HG02852 (cell line): ENCODE measurements around the gene EPB41L1.

Source experiments
- ATAC-seq: cut with Tn5 transposase; IDR thresholded peaks from one replicate; pipeline ENCODE4 v1.9.1; 2021; ENCODE audit warnings: mild to moderate bottlenecking, moderate library complexity; ENCODE audit not compliant: unreplicated experiment

EPB41L1 gene

GRCh38 chr20:36184816-36185776, 30.6 kb downstream of the EPB41L1 start:
- no peak for ATAC-seq

DNA sequence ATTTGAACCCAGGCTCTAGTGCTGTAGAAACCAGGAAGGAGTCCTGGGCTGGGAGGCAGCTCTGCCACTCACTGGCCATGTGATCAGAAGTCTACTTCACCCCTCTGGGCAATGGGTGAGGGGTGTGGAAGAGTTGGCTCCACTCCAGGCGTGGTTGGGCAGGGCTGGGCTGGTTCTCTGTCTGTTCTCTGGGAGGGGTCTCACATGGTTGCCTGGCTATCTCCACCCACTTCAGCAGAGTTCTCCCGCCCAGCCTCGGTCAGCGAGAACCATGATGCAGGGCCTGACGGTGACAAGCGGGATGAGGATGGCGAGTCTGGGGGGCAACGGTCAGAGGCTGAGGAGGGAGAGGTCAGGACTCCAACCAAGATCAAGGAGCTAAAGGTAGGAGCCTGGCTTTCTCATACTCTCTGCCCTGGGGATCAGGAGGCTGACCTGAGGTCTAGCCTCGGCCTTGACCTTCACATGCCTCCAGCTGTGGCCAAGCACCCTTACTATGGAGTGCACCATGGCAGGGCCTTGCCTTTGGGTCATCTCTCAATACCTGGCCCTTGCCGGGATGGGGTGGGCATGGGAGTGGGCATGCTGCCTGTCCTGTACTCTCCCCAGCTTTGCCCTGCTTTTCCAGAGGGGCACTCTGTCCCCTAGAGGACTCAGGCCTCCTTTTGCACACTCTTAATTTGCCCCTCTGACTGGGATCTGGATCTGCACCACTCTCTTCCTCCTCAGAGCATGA, 39.6 kb downstream of the EPB41L1 start:
- no peak for ATAC-seq

DNA sequence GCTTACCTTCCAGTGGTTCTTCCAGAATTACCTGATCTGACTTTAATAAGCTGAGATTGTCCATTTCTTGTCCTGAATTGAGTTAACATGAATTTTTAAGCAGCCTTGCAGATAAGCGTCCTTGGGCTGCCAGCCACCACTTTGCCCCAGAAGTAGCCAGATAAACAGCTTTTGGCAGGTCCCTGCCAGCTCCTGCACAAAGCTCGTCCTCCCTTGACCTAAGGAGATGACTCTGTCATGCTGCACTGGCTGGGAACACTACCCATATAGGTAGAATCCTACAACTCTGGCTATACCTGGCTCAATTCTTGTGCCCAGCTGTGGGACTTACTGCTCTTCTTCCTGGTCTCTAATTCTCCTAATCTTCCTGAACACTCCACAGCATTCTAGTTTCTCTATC, 42.1 kb downstream of the EPB41L1 start:
- ATAC-seq: no peak

GRCh38 chr20:36197271-36197670, 42.7 kb downstream of the EPB41L1 start:
- ATAC-seq: no peak

DNA sequence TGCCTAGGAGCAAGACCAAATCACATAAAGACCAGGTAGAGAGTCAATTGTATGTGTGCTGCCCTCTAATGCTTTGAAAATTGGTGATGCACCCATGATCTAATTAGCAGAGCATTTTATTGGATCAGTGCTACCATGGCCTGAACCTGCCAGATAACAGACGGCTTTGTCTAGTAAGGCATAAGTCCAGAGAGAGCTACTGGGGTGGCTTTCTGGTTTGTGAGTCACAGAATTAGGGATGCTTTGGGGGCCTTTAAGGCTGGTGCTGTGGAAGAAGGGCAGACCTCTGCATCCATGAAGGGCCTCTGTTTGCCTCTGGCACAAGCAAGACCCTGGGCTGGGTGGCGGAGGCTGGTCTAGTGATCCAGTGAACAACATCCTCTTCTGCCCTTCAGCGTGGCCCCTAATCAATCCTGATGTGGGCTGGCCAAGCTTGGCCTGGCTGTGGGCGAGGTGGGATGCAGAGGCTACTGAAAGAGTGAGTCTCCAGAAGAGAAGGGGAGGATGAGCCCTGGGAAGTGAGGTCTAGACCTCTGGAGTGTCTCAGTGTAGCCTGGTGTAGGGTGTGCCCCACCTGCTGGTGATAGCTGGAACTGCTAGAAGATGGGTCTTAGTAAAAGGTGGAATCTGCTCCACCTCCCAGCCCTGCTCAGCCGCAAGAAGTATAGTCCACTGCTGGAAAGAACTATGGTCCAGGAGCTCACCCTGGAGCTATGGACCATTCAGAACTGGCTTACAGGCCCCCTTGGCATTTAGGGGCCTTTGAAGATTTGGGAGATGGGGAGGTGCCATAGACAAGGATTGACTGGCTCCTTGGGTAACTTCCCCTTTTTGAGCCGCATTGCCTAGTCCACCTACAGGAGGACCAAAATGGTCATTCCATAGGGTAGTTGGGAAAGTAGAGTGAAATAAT, 45.1 kb downstream of the EPB41L1 start:
- ATAC-seq: no peak

GRCh38 chr20:36200451-36200850, 45.9 kb downstream of the EPB41L1 start:
- no peak for ATAC-seq

GRCh38 chr20:36201198-36201597, 46.7 kb downstream of the EPB41L1 start:
- no peak for ATAC-seq

DNA sequence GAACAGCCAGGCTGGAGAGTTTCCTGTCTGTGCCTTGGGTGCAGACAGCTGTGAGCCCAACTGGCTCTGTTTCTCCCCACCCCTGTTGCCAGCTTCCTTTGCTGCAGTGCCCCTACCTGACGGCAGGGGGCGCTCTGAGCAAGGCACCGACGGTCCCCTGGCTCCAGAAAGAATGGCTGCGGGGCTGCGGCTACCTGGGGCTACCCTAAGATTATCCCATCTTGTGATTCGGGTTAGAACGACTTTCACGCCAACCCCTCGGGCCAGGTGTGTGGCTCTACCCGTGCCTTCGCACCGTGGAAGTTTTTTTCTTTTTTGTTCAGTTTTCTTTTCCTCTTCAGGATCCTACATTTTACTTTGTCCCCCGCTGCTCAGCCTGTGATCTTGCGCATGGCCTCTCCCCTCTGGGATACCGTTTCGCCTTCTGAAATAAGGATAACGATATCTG, 48.4 kb downstream of the EPB41L1 start:
- no peak for ATAC-seq

DNA sequence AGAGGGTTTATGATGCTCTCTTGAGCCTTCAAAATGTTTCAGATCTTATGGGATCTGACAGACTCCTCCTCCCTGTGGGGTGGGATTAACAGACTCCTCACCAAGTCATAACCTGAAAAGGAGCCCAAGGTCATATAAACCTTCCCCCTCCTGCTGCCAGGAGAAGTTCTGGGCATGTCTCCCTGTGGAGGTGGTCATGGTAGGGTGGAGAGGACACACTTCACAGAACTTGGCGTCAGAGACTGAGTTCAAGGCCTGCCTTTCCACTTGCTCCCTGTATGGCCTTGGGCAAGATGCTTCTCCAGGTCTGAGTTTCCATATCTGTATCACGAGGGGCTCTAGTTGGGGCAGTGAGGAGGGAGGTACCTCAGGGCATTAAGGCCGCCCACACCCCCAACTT, 49.3 kb downstream of the EPB41L1 start:
- ATAC-seq: no peak

DNA sequence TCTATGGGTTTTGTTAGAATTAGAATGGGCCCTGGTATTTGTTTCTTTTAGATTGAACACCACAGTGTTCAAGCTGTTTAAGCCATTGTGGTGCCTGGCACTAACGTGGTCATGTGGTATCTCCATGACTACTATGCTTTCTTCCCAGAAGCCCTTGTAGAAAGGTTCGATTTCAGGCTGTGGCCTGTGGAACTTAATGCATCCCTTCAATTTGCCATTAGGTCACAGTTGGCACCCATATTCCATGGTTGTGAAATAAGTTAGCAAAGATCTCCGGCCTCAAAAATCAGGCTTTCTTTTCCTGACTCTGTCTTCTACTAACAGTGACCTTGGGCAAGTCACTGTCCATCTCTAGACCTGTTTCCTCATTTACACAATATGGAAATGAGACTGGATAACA, 50.5 kb downstream of the EPB41L1 start:
- no peak for ATAC-seq

- no peak for ATAC-seq
Measured at GRCh38 chr20:36206068-36206467, 51.5 kb downstream of the EPB41L1 start.

DNA sequence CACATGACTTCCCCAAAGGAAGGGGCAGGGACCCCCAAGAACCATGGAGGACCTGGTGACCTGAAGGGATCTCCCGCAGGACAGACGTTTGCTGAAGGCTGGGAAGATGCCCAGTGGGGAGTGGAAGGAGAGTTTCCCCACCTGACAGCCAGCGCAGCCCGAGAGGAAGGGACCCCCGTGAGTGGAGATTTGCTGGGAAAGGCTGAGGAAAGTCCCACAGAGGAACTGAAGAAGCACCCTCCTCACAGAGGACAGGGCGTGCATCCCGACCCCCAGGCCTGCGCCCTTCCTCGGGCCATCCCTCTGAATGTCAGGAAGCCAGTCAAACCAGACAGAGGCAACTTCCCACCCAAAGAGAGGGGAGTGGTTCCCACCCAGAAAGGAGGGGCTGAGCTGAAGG, 52.1 kb downstream of the EPB41L1 start:
- no peak for ATAC-seq

DNA sequence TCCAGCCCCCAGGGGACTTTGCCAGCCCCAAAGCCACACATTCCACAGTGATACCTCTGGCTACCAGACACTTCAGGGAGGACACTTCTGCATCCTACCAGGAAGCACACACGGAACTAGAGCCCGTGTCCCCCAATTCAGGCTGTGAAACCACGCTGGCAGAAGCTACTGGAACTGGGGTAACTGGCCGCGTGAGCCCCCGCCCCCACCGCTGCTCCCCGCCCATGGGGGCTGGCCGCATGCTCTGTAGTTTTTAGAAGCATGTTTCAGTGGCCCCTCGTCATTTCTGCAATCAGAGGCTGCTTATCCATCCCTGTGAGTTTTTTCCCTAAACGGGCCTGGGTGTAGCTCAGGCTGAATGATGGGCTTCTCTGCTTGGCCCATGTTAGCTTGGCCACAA, 53.1 kb downstream of the EPB41L1 start:
- ATAC-seq: no peak

DNA sequence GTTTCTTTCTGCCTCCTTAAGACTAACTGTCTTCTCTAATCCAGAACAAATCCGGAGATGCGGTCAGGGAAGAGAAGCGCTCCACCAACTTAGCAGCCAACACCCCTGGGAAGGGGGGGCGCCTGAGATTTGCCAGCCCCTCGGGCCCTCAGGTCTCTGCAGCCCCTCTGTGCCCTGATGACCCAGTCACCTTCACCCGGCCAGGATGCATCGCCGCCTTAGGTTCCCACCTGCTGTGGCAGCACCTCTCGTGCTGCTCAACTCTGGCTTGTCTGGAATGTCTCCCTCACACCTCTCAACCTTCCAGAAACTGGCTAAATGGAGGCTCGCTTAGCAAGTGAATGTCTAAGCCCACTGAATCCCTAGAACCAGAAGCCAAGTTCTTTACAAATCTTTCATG, 53.7 kb downstream of the EPB41L1 start:
- ATAC-seq: no peak

- ATAC-seq: no peak
Measured at GRCh38 chr20:36210436-36211021, 56.0 kb downstream of the EPB41L1 start.

- ATAC-seq: no peak
Measured at GRCh38 chr20:36213362-36213761, 58.8 kb downstream of the EPB41L1 start.

DNA sequence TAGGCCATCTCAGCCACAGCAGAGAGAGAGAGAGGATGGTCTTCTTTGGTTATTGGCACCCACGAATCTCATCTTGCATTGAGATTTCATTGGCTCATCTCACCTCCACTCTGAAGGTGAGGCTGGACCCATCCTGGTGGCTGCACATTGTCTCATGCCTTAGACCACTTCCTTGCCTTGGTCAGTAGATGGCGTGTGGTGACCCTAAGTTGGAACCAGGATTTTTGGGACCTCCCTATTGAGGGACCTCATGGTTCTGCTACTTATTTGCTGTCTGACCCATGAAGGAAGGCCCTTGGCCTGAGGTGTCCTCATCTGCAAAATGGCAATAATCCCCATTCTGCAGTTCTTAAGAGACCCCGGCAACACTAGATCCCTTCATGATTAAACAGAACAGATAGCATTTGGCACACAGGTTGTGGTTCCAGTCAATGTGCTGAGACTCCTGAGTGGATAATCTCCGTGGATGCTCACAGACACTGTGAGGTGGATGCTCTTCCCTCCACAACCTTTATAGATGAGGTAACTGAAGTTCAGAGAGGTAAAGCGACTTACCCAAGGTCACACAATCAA, 60.2 kb downstream of the EPB41L1 start:
- no peak for ATAC-seq

DNA sequence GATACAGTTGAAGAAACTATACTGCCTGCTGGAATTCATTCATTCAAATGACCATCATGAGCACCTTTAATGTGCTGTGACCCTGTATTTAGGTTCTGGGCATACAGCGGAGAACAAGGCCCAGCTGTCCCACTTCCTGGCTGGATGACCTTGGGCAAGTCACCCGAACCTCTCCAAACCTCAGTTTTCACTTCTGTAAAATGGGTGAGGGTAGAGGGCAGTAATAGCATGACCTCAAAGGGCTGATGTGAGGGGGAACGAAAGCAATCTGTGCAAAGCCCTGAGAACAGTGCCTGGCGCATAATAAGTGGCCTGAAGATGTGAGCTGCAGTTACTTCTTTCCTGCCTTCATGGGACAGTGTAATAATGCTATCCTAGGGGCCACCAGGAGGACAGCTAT, 61.2 kb downstream of the EPB41L1 start:
- ATAC-seq: no peak

DNA sequence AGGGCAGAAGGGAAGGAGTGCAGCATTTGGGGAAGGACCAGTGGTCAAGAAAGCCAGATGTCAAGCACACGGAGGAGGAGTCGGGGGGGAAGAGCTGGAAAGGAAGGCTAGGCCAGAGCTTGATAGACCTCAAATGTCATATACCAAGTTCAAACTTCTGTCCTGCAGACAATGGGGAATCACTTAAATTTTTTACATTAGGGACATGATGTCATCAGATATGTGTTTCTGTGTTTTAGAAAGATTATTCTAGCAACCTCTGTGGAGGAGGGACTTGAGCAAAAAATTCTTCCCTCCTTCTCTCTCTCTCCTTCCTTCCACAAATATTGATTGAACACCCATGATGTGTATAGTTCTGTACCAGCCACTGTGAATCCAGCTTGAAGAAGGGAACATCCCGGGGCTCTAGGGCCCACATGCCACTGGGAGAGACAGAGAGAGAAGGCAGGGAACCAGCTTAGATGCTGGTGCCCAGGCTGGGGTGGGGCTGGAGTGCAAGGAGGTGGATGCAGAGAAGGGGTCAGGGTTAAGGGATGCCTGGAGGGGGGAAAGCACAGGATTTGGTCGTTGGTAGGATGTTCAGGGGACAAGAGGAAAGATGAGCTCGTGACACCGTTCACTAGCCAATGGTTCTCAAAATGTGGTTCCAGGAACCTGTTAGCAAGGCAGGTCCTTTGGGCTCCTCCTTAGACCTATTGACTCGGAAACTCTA, 61.9 kb downstream of the EPB41L1 start:
- ATAC-seq: no peak

DNA sequence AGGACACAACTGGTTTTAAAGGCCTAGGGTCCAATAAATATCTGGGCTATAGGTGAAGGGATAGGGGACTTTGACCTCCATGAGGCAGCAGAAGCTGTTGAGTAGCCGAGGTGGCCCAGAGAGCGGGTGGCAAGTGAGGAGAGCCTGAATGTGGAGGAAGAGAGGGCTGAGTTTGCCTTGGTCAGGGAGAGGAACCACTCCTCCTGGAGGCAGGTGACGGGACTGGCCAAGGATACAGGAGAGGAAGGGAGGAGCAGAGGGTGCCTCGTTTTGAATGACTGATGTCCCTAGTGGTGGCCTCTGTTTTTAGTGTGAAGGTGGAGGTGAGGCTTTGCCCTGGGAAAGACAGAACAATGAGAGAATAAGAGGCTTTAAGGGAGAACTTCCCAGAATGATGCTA, 62.7 kb downstream of the EPB41L1 start:
- no peak for ATAC-seq
